ENCODE results near the gene ABCA3. TPM values are rescaled to one million over a fixed set of nuclear protein-coding genes. Genes with fewer than 3 reads are reported as not detected.

The ABCA3 gene
- total RNA-seq, 1 donor: 1.4 TPM

- Histone ChIP-seq H3K4me1 (ENCODE audit: insufficient read depth, low read length) (no peaks in the 10 kb centered on the region), H3K4me2 (ENCODE audit: insufficient read depth, low read length) (no peak overlapping the region), H3K27me3 (ENCODE audit: insufficient read depth, low read length) (peaks cover 28% of the 10 kb centered on the region), H3K36me3 (ENCODE audit: insufficient read depth, low read length) (no peaks in the 10 kb centered on the region), H3K4me3 (ENCODE audit: insufficient read depth, low read length) (no peak overlapping the region), H3K79me2 (ENCODE audit: insufficient read depth, low read length) (no peaks in the 10 kb centered on the region), H3K9me3 (ENCODE audit: low read depth, low read length) (no peaks in the 10 kb centered on the region), H4K20me1 (ENCODE audit: insufficient read depth, low read length) (no peaks in the 10 kb centered on the region), H3K27ac (ENCODE audit: low read depth, low read length) (no peak overlapping the region), H2AFZ (ENCODE audit: low read length) (no peak overlapping the region)
- TF ChIP-seq CTCF (IDR thresholded peaks at IDR 0.05; ENCODE audit: extremely low read depth, low read depth, low read length): no peak
- no peak for DNase-seq (ENCODE audit: insufficient read length, low spot score, missing footprints)
These were observed 18.3 kb upstream of the ABCA3 start for GRCh38 chr16:2358811-2359210.

- Histone ChIP-seq H3K4me1 (ENCODE audit: insufficient read depth, low read length) (no peaks in the 10 kb centered on the region), H3K9me3 (ENCODE audit: low read depth, low read length) (no peaks in the 10 kb centered on the region), H3K27ac (ENCODE audit: low read depth, low read length) (no peak overlapping the region), H3K4me3 (ENCODE audit: insufficient read depth, low read length) (no peak overlapping the region), H3K36me3 (ENCODE audit: insufficient read depth, low read length) (no peaks in the 10 kb centered on the region), H3K79me2 (ENCODE audit: insufficient read depth, low read length) (no peaks in the 10 kb centered on the region), H3K4me2 (ENCODE audit: insufficient read depth, low read length) (no peak overlapping the region), H2AFZ (ENCODE audit: low read length) (no peak overlapping the region), H4K20me1 (ENCODE audit: insufficient read depth, low read length) (no peaks in the 10 kb centered on the region), H3K27me3 (ENCODE audit: insufficient read depth, low read length) (peaks cover 25% of the 10 kb centered on the region)
- no peak for TF ChIP-seq CTCF (IDR thresholded peaks at IDR 0.05; ENCODE audit: extremely low read depth, low read depth, low read length)
- DNase-seq (ENCODE audit: insufficient read length, low spot score, missing footprints): no peak
These were observed 16.8 kb upstream of the ABCA3 start for GRCh38 chr16:2357331-2357730.

GRCh38 chr16:2350500-2350899 is 10.0 kb upstream of the ABCA3 start:
- DNase-seq (ENCODE audit: insufficient read length, low spot score, missing footprints): peak; percentile 54
- no peak overlapping the region for H3K27ac ChIP-seq (ENCODE audit: low read depth, low read length)
- H3K4me2 ChIP-seq (ENCODE audit: insufficient read depth, low read length): no peak overlapping the region
- peaks cover 8% of the 10 kb centered on the region for H3K4me1 ChIP-seq (ENCODE audit: insufficient read depth, low read length)
- peaks cover 9% of the 10 kb centered on the region for H3K27me3 ChIP-seq (ENCODE audit: insufficient read depth, low read length)
- H4K20me1 ChIP-seq (ENCODE audit: insufficient read depth, low read length): no peaks in the 10 kb centered on the region
- no peaks in the 10 kb centered on the region for H3K9me3 ChIP-seq (ENCODE audit: low read depth, low read length)
- TF ChIP-seq CTCF (IDR thresholded peaks at IDR 0.05; ENCODE audit: extremely low read depth, low read depth, low read length): no peak
- H3K36me3 ChIP-seq (ENCODE audit: insufficient read depth, low read length): no peaks in the 10 kb centered on the region
- H3K4me3 ChIP-seq (ENCODE audit: insufficient read depth, low read length): no peak overlapping the region
- H3K79me2 ChIP-seq (ENCODE audit: insufficient read depth, low read length): no peaks in the 10 kb centered on the region
- H2AFZ ChIP-seq (ENCODE audit: low read length): no peak overlapping the region

GRCh38 chr16:2343211-2343610 is 2.7 kb upstream of the ABCA3 start:
- no peak overlapping the region for H3K4me3 ChIP-seq (ENCODE audit: insufficient read depth, low read length)
- no peak overlapping the region for H2AFZ ChIP-seq (ENCODE audit: low read length)
- TF ChIP-seq CTCF (IDR thresholded peaks at IDR 0.05; ENCODE audit: extremely low read depth, low read depth, low read length): no peak
- DNase-seq (ENCODE audit: insufficient read length, low spot score, missing footprints): peak; percentile 50
- peaks cover 52% of the 10 kb centered on the region for H3K27me3 ChIP-seq (ENCODE audit: insufficient read depth, low read length)
- H4K20me1 ChIP-seq (ENCODE audit: insufficient read depth, low read length): no peaks in the 10 kb centered on the region
- H3K79me2 ChIP-seq (ENCODE audit: insufficient read depth, low read length): no peaks in the 10 kb centered on the region
- H3K9me3 ChIP-seq (ENCODE audit: low read depth, low read length): no peaks in the 10 kb centered on the region
- H3K4me2 ChIP-seq (ENCODE audit: insufficient read depth, low read length): no peak overlapping the region
- no peak overlapping the region for H3K27ac ChIP-seq (ENCODE audit: low read depth, low read length)
- peaks cover 5% of the 10 kb centered on the region for H3K4me1 ChIP-seq (ENCODE audit: insufficient read depth, low read length)
- no peaks in the 10 kb centered on the region for H3K36me3 ChIP-seq (ENCODE audit: insufficient read depth, low read length)
